GM19025 (cell line): Measurements from ENCODE around the gene ANGPT4.

Experiments
- ATAC-seq: cut with Tn5 transposase; IDR thresholded peaks from one replicate; pipeline ENCODE4 v1.9.1; 2021; ENCODE audit warnings: mild to moderate bottlenecking, low read depth, moderate library complexity; ENCODE audit not compliant: unreplicated experiment

The ANGPT4 gene, protein sequence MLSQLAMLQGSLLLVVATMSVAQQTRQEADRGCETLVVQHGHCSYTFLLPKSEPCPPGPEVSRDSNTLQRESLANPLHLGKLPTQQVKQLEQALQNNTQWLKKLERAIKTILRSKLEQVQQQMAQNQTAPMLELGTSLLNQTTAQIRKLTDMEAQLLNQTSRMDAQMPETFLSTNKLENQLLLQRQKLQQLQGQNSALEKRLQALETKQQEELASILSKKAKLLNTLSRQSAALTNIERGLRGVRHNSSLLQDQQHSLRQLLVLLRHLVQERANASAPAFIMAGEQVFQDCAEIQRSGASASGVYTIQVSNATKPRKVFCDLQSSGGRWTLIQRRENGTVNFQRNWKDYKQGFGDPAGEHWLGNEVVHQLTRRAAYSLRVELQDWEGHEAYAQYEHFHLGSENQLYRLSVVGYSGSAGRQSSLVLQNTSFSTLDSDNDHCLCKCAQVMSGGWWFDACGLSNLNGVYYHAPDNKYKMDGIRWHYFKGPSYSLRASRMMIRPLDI

DNA sequence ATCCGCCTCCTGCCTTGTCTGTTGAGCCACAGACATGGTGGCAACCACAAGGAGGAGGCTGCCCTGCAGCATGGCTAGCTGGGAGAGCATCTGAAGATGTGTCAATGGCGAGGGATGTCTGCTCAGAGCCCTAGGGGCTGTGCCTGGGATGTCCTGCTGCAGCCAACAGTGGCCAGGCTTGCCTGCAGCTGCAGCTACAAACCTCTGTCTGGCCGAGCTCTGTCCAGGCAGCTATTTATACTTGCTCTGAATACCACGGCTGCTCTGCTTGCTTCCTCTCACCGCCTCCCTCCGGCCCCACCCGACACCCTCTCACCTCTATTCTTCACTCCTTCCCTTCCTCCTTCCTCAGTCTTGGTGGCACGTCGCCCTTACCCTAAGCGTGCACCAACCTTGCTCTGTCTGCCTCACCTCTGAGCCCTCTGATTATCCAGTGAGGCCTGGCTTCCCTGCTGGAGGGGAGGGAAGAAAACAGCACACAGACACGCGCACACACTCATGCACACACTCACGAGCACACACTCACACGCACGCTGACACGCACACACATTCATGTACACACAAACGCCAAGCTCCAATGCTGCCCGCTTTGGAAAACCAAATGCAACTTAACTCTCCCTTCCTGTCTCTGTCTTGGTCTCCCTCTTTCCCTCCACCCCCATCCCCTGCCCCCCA is at the start of gene ANGPT4:
ANGPT4 (minus strand) TSS at position 210 of the 675 bp plus-strand sequence; CDS start at position 90, 120 bp downstream.
- ATAC-seq, result no peak

DNA sequence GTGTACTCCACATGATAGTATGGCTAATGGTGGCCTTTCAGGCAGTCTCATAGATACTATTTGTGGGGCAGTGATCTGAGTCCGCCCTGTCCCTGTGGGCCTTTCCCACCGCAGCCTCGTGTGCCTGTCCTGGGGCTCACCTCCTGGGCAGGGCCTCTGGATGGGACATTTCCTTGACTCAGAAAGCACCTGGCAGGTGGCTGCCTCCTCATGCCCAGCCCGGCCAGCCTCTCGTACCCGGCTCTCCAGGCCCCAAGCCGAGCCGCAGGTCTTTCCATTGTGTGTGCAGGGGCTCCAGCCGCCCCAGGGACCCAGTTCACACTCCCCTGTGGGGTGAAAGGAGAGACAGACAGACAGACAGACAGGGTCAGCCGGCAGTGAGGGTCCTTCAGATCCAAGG is 47.7 kb upstream of the ANGPT4 start:
- no peak for ATAC-seq

DNA sequence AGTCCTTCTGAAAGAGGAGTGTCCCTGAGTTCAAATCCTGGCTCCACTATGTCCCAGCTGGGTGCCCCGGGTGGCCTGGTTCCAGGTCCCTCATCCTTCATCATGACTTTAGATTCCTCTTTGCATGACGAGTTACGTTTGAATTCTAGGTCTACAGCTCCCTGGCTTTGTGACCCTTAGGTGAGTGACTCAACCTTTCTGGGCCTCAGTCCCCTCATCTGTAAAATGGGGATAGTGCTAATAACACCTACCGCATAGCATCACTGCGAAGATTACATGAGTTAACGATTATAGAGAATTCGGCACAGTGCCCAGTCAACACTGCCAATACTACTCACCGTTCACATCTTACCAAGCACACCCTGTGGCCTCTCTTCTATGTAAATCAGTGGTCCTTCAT is 46.5 kb upstream of the ANGPT4 start:
- no peak for ATAC-seq

- ATAC-seq, result no peak
Observed at GRCh38 chr20:962223-962622, 46.1 kb upstream of the ANGPT4 start.

DNA sequence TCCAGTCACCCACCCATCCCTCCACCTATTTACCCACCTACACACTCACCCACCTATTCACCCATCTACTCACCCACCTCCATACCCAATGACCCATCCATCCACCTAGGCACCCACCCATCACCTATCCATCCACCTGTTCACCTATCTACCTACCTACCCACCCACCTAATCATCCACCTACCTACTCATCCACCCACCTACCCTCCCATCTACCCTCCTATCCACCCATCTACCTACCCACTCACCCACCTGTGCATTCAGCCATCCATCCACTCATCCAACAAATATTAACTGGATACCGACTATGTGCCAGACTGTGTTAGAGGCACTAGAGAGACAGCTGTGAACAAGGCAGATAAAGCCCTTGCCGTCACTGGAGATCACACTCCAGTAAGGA is 45.6 kb upstream of the ANGPT4 start:
- no peak for ATAC-seq

GRCh38 chr20:959996-960615 is 44.0 kb upstream of the ANGPT4 start:
- no peak for ATAC-seq

- ATAC-seq, result no peak
Observed at GRCh38 chr20:958936-959815, 43.0 kb upstream of the ANGPT4 start.

DNA sequence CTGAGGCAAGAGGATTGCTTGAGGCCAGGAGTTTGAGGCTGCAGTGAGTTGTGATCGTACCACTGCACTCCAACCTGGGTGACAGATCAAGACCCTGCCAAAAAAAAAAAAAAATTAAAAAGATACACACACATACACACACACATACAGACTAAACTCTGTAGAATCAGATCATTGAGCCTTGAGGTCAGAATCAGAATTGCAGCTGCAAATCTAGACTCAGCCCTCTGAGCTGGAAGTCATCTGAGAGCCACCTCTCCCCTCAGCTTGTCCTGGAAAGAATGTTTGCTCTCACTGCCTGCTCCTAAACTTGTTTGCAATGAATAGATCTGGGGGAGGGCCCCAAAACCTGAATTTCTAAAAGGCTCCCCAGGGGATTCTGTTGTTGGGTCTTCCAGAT is 41.4 kb upstream of the ANGPT4 start:
- no peak for ATAC-seq

GRCh38 chr20:956330-956951 is 40.3 kb upstream of the ANGPT4 start:
- no peak for ATAC-seq

DNA sequence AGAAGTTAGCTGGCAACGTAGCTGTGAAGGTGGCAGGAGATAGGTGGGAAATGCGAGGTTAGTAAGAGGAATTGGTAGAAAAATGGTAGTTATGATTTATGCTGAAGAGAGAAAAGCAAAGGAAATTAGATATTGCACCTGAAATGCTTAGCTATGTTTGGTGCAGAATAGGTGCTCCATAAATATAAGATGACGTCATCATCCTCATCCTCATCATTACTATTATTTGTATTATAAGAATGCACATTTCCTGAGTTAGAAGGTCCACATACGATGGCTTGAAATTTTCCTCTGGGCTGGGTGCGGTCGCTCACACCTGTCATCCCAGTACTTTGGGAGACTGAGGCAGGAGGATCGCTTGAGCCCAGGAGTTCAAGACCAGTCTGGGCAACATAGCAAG is 39.5 kb upstream of the ANGPT4 start:
- ATAC-seq, result no peak

GRCh38 chr20:955111-955510 is 39.0 kb upstream of the ANGPT4 start:
- ATAC-seq, result no peak

GRCh38 chr20:953742-954141 is 37.6 kb upstream of the ANGPT4 start:
- no peak for ATAC-seq

- no peak for ATAC-seq
Observed at GRCh38 chr20:952196-952795, 36.2 kb upstream of the ANGPT4 start.

GRCh38 chr20:951384-952169 is 35.4 kb upstream of the ANGPT4 start:
- ATAC-seq, result no peak

DNA sequence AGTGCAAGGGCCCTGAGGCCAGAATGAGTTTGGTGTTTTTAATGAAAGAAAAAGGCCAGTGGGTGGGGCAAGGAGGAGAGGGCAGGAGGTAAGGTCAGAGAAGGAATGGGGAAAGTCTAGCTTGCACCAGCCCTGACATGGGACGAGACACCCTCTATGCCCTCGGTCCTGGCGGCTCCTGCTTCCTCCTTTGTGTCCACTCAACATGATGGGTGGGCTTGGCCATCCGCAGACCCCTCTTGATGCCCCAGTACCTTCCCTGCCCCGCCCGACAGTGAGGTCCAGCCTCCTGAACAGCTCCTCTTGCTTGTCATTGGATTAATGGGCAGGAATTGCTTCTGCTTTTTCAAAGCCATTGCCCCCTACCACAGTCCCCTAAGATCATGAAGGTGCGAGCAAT is 33.6 kb upstream of the ANGPT4 start:
- no peak for ATAC-seq

GRCh38 chr20:946826-947225 is 30.7 kb upstream of the ANGPT4 start:
- ATAC-seq, result no peak

GRCh38 chr20:945841-946240 is 29.7 kb upstream of the ANGPT4 start:
- no peak for ATAC-seq

GRCh38 chr20:944774-945410 is 28.8 kb upstream of the ANGPT4 start:
- ATAC-seq, result no peak
